ENCODE results near the gene TES. TPM values are rescaled to one million over a fixed set of nuclear protein-coding genes. Genes with fewer than 3 reads are reported as not detected.

The TES gene
- total RNA-seq, 4 donors from 2014 or later, result 77.4 to 119 (median 115) TPM

GRCh38 chr7:116224492-116225098 lies 14.3 kb downstream of the TES start:
- Histone ChIP-seq H3K4me3 (no peak overlapping the region), H3K36me3 (no peaks in the 10 kb centered on the region)
- intact Hi-C loops (cut with DNase I; ENCODE audit: low total_unique reads), result no loop called here

GRCh38 chr7:116225860-116226259 lies 15.5 kb downstream of the TES start:
- intact Hi-C loops (cut with DNase I; ENCODE audit: low total_unique reads), result no loop called here
- no peak for DNase-seq
- TF ChIP-seq EP300 (IDR thresholded peaks at IDR 0.05; ENCODE audit: low read depth), result no peak
- no peak for TF ChIP-seq POLR2AphosphoS5 (IDR thresholded peaks at IDR 0.05)
- no peak for TF ChIP-seq CTCF (IDR thresholded peaks at IDR 0.05)
- no peak for TF ChIP-seq POLR2A (IDR thresholded peaks at IDR 0.05)

More at GRCh38 chr7:116224492-116225098, 14.3 kb downstream of the TES start:
- Histone ChIP-seq H3K27ac (peak overlapping the region; percentile 19 to 98 (median 89)), H3K9me3 (no peaks in the 10 kb centered on the region), H3K27me3 (no peaks in the 10 kb centered on the region), H3K4me1 (peaks cover 6 to 52% (median 12%) of the 10 kb centered on the region in 4 donors)
- 67 to 73% methylated on average over 2 of the region's 2 CpGs for WGBS, 2 donors (ENCODE audit: low coverage in 1 of 2)
- no peak for DNase-seq
- no peak for TF ChIP-seq POLR2A (IDR thresholded peaks at IDR 0.05)
- no peak for TF ChIP-seq EP300 (IDR thresholded peaks at IDR 0.05; ENCODE audit: low read depth)
- no peak for TF ChIP-seq CTCF (IDR thresholded peaks at IDR 0.05)
- no peak for TF ChIP-seq POLR2AphosphoS5 (IDR thresholded peaks at IDR 0.05)
- in situ Hi-C loops (cut with MboI; ENCODE audit: low pct_ligation_motif_present in 1 of 4, low pct_unique_long_range_greater_than_20kb in 1 of 4, low sequenced_read_pairs in 3 of 4), result no loop called here

GRCh38 chr7:116226664-116227063 lies 16.3 kb downstream of the TES start:
- Histone ChIP-seq H3K27me3 (no peaks in the 10 kb centered on the region), H3K36me3 (no peaks in the 10 kb centered on the region), H3K27ac (peak overlapping the region; percentile 47 to 98 (median 89)), H3K9me3 (no peaks in the 10 kb centered on the region), H3K4me3 (no peak overlapping the region), H3K4me1 (peaks cover 18 to 72% (median 30%) of the 10 kb centered on the region in 4 donors)
- in situ Hi-C loops (cut with MboI; ENCODE audit: low pct_ligation_motif_present in 1 of 4, low pct_unique_long_range_greater_than_20kb in 1 of 4, low sequenced_read_pairs in 3 of 4), result no loop called here
- intact Hi-C loops (cut with DNase I; ENCODE audit: low total_unique reads), result no loop called here
- TF ChIP-seq CTCF (IDR thresholded peaks at IDR 0.05), result no peak
- TF ChIP-seq EP300 (IDR thresholded peaks at IDR 0.05; ENCODE audit: low read depth), result no peak
- no peak for TF ChIP-seq POLR2AphosphoS5 (IDR thresholded peaks at IDR 0.05)
- TF ChIP-seq POLR2A (IDR thresholded peaks at IDR 0.05), result no peak
- WGBS, 2 donors (ENCODE audit: low coverage in 1 of 2), result 80 to 92% methylated on average over 2 of the region's 2 CpGs
- no peak for DNase-seq

More at GRCh38 chr7:116225860-116226259, 15.5 kb downstream of the TES start:
- H3K9me3 ChIP-seq, result no peaks in the 10 kb centered on the region
- H3K4me1 ChIP-seq, result peaks cover 17 to 64% (median 22%) of the 10 kb centered on the region in 4 donors
- peak overlapping the region; percentile 47 to 98 (median 89) for H3K27ac ChIP-seq
- H3K36me3 ChIP-seq, result no peaks in the 10 kb centered on the region
- H3K27me3 ChIP-seq, result no peaks in the 10 kb centered on the region
- in situ Hi-C loops (cut with MboI; ENCODE audit: low pct_ligation_motif_present in 1 of 4, low pct_unique_long_range_greater_than_20kb in 1 of 4, low sequenced_read_pairs in 3 of 4), result no loop called here
- no peak overlapping the region for H3K4me3 ChIP-seq

- peaks cover 18 to 73% (median 38%) of the 10 kb centered on the region in 4 donors for H3K4me1 ChIP-seq
- peak overlapping the region; percentile 78 to 98 (median 89) for H3K27ac ChIP-seq
Observed at GRCh38 chr7:116227678-116228239, 17.4 kb downstream of the TES start.

More at GRCh38 chr7:116227678-116228239, 17.4 kb downstream of the TES start:
- TF ChIP-seq POLR2A (IDR thresholded peaks at IDR 0.05), result no peak
- no peak for TF ChIP-seq CTCF (IDR thresholded peaks at IDR 0.05)
- no peak for TF ChIP-seq EP300 (IDR thresholded peaks at IDR 0.05; ENCODE audit: low read depth)
- no peak for TF ChIP-seq POLR2AphosphoS5 (IDR thresholded peaks at IDR 0.05)
- H3K27me3 ChIP-seq, result no peaks in the 10 kb centered on the region
- DNase-seq, result no peak
- no peaks in the 10 kb centered on the region for H3K36me3 ChIP-seq
- WGBS, 2 donors (ENCODE audit: low coverage in 1 of 2), result 70 to 72% methylated on average over 2 of the region's 2 CpGs
- no peaks in the 10 kb centered on the region for H3K9me3 ChIP-seq
- in situ Hi-C loops (cut with MboI; ENCODE audit: low pct_ligation_motif_present in 1 of 4, low pct_unique_long_range_greater_than_20kb in 1 of 4, low sequenced_read_pairs in 3 of 4) (no loop called here), intact Hi-C loops (cut with DNase I; ENCODE audit: low total_unique reads) (no loop called here)
- H3K4me3 ChIP-seq, result no peak overlapping the region

Measured in transverse colon (tissue), 4 donors.